Vagina (tissue), 2 donors: Measurements from ENCODE around the gene DNM1L. TPM values are rescaled to one million over a fixed set of nuclear protein-coding genes. Genes with fewer than 3 reads are reported as not detected.

Experiments used
- DNase-seq, 2 donors: peaks; one replicate each; pipeline ENCODE4 v3.0.0-alpha.2; 2017; ENCODE audit errors: extremely low spot score in 2 of 2
- H3K27ac ChIP-seq: fragments of 200-600 bp; sonication (generic); one replicate; pipeline ENCODE4 v1.5.1; 2019
- H3K27me3 ChIP-seq: fragments of 200-600 bp; sonication (generic); one replicate; pipeline ENCODE4 v1.5.1; 2019
- H3K36me3 ChIP-seq, 2 donors: fragments of 200-600 bp; sonication (generic); one replicate each; pipeline ENCODE4 v1.5.1; 2017 to 2019
- H3K4me1 ChIP-seq: fragments of 200-600 bp; sonication (generic); one replicate; pipeline ENCODE4 v1.5.1; 2019
- H3K4me3 ChIP-seq, 2 donors: fragments of 200-600 bp; sonication (generic); 1 replicate in 1 of 2; 2 replicates in 1 of 2; pipeline ENCODE4 v1.5.1; 2016 to 2019
- H3K9me3 ChIP-seq: fragments of 200-600 bp; sonication (generic); one replicate; pipeline ENCODE4 v1.5.1; 2019
- CTCF ChIP-seq, 3 experiments: fragments of 450-650 bp in 2 of 3; fragments of 200-600 bp in 1 of 3; sonication (generic) in 1 of 3; IDR thresholded peaks; one replicate each; pipeline ENCODE4 v1.5.1; 2017 to 2019; ENCODE audit warnings: antibody characterized with exemption in 3 of 3, mild to moderate bottlenecking in 2 of 3, moderate library complexity in 2 of 3
- POLR2A ChIP-seq, 2 donors: fragments of 450-650 bp; IDR thresholded peaks; one replicate each; pipeline ENCODE4 v1.6.1; 2017; ENCODE audit warnings: antibody characterized with exemption in 2 of 2, mild to moderate bottlenecking in 2 of 2, moderate library complexity in 2 of 2
- POLR2AphosphoS5 ChIP-seq, 2 donors: sonication (generic); formaldehyde crosslinking; IDR thresholded peaks; one replicate each; pipeline ENCODE4 v1.9.0; 2017; ENCODE audit warnings: antibody characterized with exemption in 2 of 2, mild to moderate bottlenecking in 2 of 2, low read depth in 1 of 2; ENCODE audit not compliant: insufficient read depth in 1 of 2
- intact Hi-C: fragments of 100-400 bp; cut with DNase I; formaldehyde crosslinking; loops from one replicate; pipeline ENCODE4 v1.15.1; 2023
- total RNA-seq: library from RNA; depleted of rRNA; stranded (reverse); fragments of >200 nt; gene quantifications from one replicate; pipeline ENCODE4 v1.2.3, GENCODE V29; 2016

Gene DNM1L
- total RNA-seq, 1 donor from 2014 or later: 81.8 TPM

GRCh38 chr12:32669584-32669983, 9.5 kb upstream of the DNM1L start:
- intact Hi-C loops: no loop called here
- Histone ChIP-seq H3K36me3 (no peaks in the 10 kb centered on the region), H3K27me3 (no peaks in the 10 kb centered on the region), H3K4me1 (no peaks in the 10 kb centered on the region), H3K27ac (no peak overlapping the region), H3K4me3 (no peak overlapping the region), H3K9me3 (no peaks in the 10 kb centered on the region)
- DNase-seq: no peak
- no peak for TF ChIP-seq CTCF (IDR thresholded peaks at IDR 0.05)
- no peak for TF ChIP-seq POLR2AphosphoS5 (IDR thresholded peaks at IDR 0.05; ENCODE audit: insufficient read depth in 1 of 2, low read depth in 1 of 2)
- TF ChIP-seq POLR2A (IDR thresholded peaks at IDR 0.05): no peak

- TF ChIP-seq POLR2A (IDR thresholded peaks at IDR 0.05) (no peak), CTCF (IDR thresholded peaks at IDR 0.05) (peak in 2 of 3 experiments; percentile 43 to 50)
Observed at GRCh38 chr12:32671930-32672780, 6.9 kb upstream of the DNM1L start.

GRCh38 chr12:32679920-32680237, 778 bp downstream of the DNM1L start:
- no peaks in the 10 kb centered on the region for H3K36me3 ChIP-seq
- peak overlapping the region; percentile 87 for H3K27ac ChIP-seq
- DNase-seq: no peak
- H3K9me3 ChIP-seq: no peaks in the 10 kb centered on the region
- peak overlapping the region; percentile 73 to 89 for H3K4me3 ChIP-seq
- peaks cover 14% of the 10 kb centered on the region for H3K4me1 ChIP-seq
- intact Hi-C loops: loop anchor here (5.0 kb wide), 1 partner anchor 223 kb away; no protein-coding TSS in a partner anchor
- no peaks in the 10 kb centered on the region for H3K27me3 ChIP-seq
- TF ChIP-seq POLR2AphosphoS5 (IDR thresholded peaks at IDR 0.05; ENCODE audit: insufficient read depth in 1 of 2, low read depth in 1 of 2) (no peak), CTCF (IDR thresholded peaks at IDR 0.05) (no peak), POLR2A (IDR thresholded peaks at IDR 0.05) (no peak)

More at GRCh38 chr12:32671930-32672780, 6.9 kb upstream of the DNM1L start:
- Histone ChIP-seq H3K9me3 (no peaks in the 10 kb centered on the region), H3K27me3 (no peaks in the 10 kb centered on the region), H3K4me1 (no peaks in the 10 kb centered on the region), H3K36me3 (no peaks in the 10 kb centered on the region), H3K4me3 (no peak overlapping the region), H3K27ac (no peak overlapping the region)
- peak in 1 of 2 donors; percentile 20 for DNase-seq
- intact Hi-C loops: no loop called here

GRCh38 chr12:32680787-32681186, 1.7 kb downstream of the DNM1L start:
- H3K27me3 ChIP-seq: no peaks in the 10 kb centered on the region

More at GRCh38 chr12:32680787-32681186, 1.7 kb downstream of the DNM1L start:
- no peak for TF ChIP-seq CTCF (IDR thresholded peaks at IDR 0.05)
- TF ChIP-seq POLR2A (IDR thresholded peaks at IDR 0.05): no peak
- TF ChIP-seq POLR2AphosphoS5 (IDR thresholded peaks at IDR 0.05; ENCODE audit: insufficient read depth in 1 of 2, low read depth in 1 of 2): no peak
- no peak for DNase-seq
- intact Hi-C loops: no loop called here
- Histone ChIP-seq H3K9me3 (no peaks in the 10 kb centered on the region), H3K36me3 (no peaks in the 10 kb centered on the region), H3K4me3 (no peak overlapping the region), H3K27ac (peak overlapping the region; percentile 87), H3K4me1 (peaks cover 14% of the 10 kb centered on the region)
